GM18868 (cell line): Measurements from ENCODE around the gene EXOC6.

ENCODE experiments used
- ATAC-seq: cut with Tn5 transposase; IDR thresholded peaks from one replicate; pipeline ENCODE4 v1.9.1; 2021; ENCODE audit warnings: mild to moderate bottlenecking, moderate library complexity; ENCODE audit not compliant: unreplicated experiment

Gene EXOC6

DNA sequence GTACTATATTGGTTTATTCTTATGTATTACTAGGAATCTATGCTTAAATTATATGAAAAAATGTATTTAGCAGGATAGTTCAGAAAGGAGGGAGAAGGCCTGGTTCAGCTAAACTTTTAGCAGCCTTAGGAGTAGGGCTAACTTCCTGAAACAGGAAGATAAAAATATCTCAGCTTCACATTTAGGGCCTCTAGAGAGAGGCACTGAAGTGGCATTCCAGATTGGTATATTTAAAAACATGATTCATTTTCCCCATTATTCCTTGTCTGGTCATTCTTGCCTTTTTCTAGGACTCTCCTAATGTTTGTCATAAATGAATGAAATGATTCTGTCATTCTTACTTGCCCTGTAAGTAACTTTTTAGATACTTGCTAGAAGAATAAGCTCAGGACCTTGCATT, 149.3 kb downstream of the EXOC6 start:
- ATAC-seq, result no peak

DNA sequence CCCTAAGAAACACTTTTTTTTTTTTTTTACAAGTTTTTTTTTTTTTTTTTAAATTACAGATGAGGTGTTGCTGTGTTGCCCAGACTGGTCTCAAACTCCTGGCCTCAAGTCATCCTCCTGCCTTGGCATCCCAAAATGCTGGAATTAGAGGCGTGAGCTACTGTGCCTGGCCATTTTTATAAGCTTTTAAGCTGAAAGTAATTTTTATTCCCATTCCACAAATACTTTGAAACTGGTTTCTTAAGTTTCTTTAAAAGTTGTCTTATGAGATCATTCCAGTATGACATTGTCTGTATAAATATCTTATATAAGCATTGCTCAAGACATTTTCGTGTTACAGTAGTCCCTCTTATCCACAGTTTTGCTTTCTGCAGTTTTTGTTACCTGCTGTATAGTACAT, 150.9 kb downstream of the EXOC6 start:
- ATAC-seq, result no peak

DNA sequence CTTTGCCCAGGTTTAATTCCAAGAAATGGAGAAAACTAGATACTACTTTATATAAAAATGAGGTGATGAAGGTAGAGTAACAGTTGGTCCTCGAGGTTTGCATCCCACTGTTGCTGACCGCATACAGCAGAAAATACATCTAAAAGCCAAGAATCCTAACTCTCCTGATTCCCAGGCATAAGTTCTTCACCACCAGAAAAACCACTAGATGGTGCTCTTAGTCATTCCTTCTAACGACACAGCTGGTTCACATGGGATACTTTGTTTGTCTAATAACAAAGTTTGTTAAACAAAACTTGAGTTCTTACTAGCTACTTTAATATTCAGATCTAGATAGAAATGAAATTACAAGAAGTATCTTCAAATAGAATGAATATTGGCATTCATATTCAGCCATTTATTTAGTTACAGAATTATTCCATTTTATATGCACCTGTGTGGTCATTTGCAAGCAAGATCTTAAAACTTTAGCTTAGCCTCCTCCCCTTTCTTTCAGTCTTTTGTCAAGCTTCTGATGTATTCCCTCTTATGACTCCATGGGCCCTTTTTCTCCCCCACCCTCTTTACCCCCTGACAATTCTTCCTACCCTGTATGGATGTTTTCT, 158.2 kb downstream of the EXOC6 start:
- ATAC-seq, result no peak

DNA sequence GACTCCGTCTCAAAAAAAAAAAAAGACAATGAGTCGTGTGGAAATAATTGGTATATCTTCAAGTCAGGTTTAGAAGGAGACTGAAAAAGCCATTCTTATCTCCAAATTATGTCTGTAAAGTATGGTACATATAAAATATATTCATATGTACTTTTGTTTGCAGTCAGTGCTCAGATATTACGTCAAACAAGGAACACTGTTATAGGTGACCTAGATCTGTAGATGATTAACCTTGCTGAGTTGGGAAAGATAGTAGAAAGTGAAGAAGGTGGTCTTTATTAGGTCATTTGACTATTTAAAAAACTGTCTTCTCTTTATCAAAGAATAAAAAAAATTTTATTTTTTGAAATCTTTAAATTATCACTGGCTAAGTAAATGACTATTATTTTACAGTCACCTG, 167.4 kb downstream of the EXOC6 start:
- ATAC-seq, result no peak

DNA sequence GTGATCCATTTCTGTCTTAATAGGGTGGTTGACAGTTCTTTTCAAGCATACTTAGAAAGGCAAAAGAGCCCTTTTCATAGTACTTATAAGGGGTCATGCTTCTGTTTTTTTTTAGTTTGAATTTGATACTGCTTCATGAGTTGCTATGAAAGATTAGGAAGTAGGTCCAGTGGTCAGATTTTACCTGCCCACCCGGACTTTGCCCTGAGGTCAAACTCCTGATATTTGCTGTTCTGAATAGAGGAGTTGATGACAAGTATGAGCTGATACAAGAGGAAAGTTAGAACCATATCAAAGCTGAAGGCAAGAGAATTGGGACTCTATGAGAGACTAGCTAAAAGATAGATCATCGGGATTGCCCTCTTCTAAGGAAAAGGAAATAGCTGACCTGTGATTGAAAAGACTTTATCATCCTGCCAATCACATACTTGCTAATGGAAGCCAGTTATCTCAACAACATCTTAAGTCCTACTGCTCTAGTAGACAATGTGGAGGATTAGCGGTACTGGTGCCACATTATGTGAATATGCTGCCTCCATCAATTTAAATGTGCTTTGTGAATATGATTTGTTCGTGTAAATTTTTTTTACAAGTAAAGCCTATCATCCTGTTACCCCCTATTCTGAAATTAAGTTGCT, 174.8 kb downstream of the EXOC6 start:
- ATAC-seq, result no peak

DNA sequence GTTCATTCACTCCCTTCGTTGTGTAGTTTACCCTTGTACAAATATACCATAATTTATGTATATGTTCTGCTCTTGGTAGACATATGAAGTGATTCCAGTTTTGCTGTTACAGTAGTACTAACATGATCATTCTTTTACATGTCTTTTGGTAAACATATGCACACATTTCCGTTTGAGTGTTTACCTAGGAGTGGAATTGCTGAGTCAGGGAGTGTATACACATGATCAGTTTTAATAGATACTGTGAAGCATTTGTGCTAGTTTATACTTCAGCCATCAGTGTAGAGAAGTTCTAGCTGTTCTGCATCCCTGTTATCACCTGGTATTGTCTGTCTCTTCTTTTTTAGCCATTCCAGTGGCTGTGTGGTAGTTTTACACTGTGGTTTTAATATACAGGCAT, 177.8 kb downstream of the EXOC6 start:
- ATAC-seq, result no peak

DNA sequence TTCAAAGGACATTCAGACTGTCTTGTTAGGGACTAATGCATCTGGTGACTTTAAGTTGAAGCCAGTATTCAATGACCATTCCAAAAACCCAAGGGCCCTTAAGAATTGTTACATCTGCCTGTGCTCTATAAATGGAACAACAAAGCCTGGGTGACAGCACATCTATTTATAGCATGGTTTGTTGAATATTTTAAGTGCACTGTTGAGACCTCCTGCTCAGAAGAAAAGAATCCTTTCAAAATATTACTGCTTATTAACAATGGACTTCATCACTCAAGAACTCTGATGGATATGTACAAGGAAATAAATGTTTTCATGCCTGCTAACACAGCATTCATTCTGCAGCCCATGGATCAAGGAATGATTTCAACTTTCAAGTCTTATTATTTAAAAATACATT, 179.2 kb downstream of the EXOC6 start:
- ATAC-seq, result no peak

DNA sequence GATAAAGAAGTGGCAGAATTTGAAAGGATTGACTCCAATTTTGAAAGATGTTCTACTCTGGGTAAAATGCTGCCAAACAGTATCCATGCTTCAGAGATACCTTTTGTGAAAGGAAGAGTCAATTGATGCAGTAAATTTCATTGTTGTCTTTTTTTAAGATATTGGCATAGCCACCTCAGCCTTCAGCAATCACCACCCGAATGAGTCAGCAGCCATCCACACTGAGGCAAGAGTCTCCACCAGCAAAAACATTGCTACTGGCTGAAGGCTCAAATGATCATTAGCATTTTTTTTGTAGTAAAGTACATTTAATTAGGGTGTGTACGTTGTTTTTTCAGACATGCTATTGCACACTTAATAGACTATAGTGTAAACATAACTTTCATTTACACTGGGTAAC, 180.6 kb downstream of the EXOC6 start:
- no peak for ATAC-seq

DNA sequence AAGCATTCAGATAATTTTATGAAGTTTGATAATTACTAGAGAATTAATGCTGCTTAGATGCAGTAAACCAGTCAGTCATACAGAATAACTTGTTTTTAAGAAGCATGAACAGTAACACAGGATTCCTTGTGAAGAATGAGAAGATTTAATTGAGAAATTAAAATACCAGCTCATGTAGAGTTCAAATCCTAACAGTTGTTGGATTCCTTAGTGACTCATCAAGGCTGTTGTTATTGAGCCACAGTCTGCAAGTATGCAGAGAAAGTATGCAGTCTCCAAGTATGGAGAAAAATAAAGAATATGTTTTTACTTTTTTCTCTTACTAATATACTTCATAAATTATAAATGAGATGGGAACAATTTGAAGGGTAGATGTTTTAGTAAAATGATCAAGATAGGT, 182.1 kb downstream of the EXOC6 start:
- ATAC-seq, result no peak

DNA sequence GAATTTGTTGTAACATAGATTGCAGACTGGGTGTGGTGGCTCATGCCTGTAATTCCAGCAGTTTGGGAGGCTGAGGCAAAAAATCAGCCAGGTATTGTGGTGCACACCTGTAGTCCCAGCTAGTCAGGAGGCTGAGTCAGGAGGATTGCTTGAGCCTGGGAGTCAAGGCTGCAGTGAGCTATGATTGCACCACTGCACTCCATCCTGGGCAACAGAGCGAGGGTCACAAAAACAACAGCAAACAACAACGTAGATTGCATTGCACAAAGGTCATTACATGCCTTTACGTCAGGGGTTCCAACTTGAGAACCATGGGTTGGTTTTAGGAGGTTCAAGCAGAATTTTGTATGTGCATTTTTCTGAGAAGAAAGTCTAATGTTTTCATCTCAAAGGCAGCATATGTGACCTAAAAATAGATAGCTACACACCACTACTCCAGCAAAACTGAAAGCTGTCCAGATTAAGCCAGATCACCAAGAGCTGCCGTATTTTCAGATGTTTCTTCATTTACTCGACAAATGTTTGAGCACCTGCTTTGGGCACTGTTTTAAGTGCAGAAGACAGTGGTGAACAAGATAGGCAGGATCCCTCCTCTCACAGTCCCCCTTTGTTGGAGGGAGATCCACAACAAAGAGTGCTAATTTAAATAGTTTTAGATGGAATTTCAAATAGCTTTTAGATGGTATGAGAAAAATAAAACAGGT, 183.9 kb downstream of the EXOC6 start:
- no peak for ATAC-seq

DNA sequence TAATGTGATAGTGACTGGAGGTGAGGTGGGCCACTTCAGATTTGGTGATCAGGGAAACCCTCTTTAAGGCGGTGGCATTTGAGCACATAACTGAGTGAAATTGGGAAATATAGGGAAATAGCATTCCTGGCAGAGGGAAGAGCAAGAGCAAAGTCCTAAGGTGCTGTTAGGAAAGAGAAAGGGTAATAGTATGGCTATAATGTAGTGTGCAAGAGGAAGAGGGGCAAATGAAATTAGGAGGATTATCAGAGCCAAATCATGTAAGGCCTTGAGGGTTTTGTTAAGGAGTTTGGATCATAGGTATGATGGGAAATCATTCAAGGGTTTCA, 184.5 kb downstream of the EXOC6 start:
- no peak for ATAC-seq

DNA sequence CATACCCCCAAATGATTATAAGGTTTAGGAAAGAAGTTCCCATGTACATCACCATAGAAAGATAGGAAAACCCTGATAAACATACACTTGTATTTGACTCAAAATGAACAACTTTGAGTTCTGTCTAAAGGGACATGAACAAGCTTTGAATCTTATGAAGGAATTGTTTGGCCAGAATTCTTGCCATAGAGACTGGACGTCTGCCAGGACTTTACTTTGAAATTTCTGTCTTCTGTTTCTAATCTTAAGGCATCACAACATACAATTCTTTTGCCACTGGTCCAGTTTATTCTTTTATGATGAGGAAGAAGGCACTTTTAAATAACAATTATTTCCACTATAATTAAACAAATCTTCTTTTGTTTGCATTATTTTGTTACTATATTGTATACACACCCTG, 186.1 kb downstream of the EXOC6 start:
- ATAC-seq, result no peak

DNA sequence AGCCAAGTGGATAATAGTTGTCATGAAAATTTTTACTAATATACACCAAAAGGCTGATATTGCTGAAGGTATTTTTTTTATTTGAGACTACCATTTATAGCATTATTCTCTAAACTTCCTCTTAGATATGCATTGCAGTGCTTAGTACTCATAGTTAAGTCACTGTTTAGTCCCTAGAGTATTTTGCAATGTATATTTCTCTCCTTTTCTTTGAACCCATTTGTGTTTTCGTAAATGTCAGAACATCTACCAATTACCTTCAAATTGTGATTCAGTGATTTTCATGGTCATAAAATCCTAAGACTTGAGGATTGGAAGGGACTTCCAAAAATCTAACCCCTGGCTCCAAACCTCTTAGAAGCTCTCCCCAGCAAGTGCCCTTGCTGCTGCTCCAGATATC, 190.8 kb downstream of the EXOC6 start:
- ATAC-seq, result no peak

DNA sequence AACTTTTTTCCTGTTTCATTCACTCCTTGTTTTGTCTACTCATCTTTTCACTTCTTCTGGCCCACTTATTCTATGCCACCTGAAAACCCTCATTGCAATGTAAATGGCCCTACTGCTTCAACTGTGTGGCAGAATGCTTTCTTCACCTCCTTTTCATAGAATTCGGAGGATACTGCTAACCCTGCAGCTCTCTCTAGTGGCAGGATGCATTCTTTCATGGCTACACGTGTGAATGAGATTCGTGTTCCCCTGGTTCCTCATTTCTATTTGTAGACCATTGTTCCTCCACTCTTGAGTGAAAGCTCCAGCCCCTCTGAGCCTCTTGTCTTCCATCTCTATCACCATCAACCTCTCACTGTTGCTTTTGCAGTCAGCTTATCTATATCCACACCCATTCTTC, 191.4 kb downstream of the EXOC6 start:
- peak; percentile 49 for ATAC-seq

DNA sequence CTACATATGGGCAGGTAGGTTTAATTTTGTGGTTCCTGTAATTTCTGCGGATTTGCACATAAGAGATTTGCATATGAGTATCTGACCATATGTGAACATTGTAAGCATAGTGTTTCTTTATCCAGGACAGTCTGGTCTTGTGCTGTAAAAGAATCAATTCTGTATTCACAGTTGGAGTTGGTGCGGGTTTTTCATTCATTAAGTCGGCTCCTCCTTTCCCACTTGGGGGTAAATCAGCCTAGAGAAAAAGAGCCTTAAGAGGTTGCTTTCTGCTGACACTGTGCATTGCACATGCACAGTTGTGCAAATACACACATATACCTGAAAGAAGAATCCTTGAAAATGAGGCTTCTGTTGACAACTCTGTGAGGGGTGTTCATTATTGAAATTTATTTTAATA, 206.2 kb downstream of the EXOC6 start:
- ATAC-seq, result no peak

DNA sequence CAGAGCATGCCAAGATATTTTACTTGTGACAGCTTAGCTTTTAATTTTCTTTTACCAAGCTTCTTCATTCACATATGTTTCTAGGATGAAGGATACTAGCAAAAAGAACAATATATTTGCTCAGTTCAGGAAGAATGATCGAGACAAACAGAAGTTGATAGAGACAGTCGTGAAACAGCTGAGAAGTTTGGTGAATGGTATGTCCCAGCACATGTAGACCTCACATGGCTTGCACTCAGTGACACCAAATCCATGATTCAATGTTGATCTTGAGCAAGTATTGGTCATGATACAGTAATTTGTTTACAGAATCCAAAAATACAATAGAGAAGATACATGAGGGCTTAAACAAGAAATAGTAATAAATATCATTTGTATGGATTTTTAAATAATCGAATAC, 209.8 kb downstream of the EXOC6 start:
- no peak for ATAC-seq

DNA sequence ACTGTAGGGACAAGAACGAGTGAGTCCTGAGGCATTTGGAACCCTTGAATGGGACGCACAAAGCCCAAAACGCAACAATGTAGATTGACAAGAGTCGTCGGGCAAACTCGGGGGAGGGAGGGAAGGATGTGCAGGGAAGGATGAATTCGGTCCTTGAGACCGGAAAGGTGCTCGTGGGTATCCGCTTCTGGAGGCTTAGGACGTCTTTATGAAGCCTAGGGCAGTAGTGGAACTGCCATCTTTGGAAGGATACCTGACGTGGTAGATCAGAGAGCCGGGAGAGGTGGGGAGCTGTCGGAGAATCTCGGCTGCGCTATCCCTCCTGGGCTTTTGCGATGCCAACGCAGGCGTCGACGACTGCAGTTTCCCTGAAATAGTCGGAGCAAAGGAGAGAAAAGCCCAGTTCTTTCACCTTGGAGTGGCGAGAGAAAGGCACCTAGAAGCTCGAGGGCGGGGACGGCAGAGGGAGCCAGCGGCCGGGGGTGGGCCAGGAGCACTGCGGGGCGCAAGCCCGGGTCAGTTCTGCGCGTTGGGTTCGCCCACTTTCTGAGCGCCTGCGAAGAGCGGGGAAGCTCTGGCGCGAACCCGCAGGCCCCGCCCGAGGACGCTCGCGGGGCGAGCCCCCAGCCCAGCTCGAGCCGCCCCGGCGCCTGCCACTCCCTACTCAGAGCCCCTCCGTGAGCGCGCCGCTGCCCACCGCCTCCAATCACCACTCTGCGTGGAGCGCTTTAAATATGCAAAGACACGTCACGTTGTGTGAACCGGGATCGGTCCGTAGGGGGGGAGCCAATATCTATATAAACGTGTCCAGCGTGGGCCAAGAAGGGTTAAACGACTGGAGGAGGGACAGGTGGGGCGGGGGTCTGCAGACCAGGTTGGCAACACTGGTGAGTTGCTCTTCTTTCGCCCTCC, 211.9 kb downstream of the EXOC6 start, which contains the start of gene CYP26C1:
Gene CYP26C1 (plus strand): TSS at position 824 of the 912 bp plus-strand sequence. CDS start 466 bp downstream, outside the sequence.
- no peak for ATAC-seq

DNA sequence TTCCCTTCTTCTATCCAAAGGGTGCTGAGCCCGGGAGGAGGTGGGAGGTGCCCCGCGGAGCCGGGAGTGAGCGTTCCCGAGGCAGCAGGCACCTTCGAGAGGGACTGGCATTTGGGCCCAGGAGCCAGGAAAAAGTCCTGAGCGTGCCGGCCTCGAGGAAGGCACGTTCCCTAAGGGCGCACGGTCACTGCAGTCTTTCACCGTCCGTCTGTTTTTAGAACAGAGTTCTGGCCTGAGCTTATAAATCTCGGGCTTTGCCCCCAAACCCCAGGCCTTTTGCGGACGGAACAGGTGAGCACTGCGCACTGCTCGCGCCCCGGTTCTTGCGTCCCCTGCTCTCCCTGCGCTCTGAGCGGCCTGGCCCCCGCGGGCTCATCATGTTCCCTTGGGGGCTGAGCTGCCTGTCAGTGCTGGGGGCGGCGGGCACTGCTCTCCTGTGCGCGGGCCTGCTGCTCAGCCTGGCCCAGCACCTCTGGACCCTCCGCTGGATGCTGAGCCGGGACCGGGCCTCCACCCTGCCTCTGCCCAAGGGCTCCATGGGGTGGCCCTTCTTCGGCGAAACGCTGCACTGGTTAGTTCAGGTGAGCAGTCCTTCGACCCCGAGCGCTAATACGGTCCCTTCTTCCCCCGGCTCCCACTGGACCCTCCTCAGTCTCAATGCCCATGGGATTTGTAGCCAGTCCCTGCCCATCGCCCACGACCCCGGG, 212.7 kb downstream of the EXOC6 start:
- ATAC-seq, result no peak

DNA sequence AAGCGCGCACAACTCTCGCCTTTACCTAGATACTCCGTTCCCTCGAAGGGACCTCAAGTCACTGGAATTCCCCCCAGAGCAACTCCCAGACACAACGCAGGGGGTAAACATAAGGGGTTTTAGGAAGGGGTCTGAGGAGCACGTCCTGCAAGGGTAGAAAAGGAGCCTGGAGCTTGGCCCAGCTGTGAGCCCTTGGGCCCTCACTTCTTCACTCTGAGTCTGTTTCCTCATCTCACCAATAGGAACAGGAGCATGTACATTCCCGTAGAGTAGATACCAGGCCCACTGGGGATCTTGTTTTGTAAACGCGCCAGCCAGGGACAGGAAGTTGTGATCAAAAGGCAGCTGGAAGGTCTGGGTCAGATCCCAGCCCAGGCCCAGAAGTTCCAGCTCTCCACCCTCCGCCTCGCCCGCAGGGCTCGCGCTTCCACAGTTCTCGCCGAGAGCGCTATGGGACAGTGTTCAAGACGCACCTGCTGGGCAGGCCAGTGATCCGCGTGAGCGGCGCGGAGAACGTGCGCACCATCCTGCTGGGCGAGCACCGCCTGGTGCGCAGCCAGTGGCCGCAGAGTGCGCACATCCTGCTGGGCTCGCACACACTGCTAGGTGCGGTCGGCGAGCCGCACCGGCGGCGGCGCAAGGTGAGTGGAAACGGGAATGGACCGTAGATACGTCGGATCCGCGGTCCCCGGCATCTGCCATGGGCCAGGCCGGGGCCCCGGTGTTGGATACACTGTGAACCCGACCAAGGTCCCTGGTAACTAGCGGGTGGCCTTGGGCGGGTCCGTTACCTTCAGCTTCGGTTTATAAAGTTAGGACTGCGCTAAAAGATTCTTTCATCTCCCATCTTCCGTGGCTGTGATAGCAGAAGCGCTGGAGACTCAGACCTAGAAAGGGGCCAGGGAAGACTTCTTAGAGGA, 213.5 kb downstream of the EXOC6 start:
- ATAC-seq, result no peak
